ENCODE measurements around the gene DPH5.

DNA sequence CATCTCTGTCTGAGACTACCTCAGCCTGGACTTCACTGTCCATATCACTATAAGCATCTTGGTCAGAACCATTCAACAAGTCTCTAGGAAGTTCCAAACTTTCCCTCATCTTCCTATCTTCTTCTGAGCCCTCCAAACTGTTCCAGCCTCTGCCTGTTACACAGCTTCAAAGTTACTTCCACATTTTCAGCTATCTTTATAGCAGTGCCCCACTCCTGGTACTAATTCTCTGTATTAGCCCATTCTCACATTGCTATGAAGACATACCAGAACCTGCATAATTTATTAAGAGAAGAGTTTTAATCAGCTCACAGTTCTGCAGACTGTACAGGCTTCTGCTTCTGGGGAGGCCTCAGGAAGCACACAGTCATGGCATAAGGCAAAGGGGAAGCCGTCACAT is 15.7 kb upstream of the DPH5 start:
- TF ChIP-seq, protein P1, sequence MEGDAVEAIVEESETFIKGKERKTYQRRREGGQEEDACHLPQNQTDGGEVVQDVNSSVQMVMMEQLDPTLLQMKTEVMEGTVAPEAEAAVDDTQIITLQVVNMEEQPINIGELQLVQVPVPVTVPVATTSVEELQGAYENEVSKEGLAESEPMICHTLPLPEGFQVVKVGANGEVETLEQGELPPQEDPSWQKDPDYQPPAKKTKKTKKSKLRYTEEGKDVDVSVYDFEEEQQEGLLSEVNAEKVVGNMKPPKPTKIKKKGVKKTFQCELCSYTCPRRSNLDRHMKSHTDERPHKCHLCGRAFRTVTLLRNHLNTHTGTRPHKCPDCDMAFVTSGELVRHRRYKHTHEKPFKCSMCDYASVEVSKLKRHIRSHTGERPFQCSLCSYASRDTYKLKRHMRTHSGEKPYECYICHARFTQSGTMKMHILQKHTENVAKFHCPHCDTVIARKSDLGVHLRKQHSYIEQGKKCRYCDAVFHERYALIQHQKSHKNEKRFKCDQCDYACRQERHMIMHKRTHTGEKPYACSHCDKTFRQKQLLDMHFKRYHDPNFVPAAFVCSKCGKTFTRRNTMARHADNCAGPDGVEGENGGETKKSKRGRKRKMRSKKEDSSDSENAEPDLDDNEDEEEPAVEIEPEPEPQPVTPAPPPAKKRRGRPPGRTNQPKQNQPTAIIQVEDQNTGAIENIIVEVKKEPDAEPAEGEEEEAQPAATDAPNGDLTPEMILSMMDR (IDR thresholded peaks at IDR 0.05; ENCODE audit: low read depth, low read length), result no peak
- no peak for TF ChIP-seq EZH2phosphoT487 (IDR thresholded peaks at IDR 0.05; ENCODE audit: low read depth)
